GM19324 (cell line): ENCODE data around the gene RNASEH2A.

ENCODE experiments used
- ATAC-seq: cut with Tn5 transposase; IDR thresholded peaks from one replicate; pipeline ENCODE4 v1.9.1; 2021; ENCODE audit warnings: mild to moderate bottlenecking, moderate library complexity; ENCODE audit not compliant: unreplicated experiment, low FRiP score

RNASEH2A gene

GRCh38 chr19:12806242-12807081, at the start of gene RNASEH2A:
Gene RNASEH2A, plus strand, starts transcription at chr19:12806584. Its CDS starts 90 bp downstream, at chr19:12806674.
- peak; percentile 79 for ATAC-seq

- ATAC-seq: no peak
Observed at GRCh38 chr19:12757544-12758274, 48.7 kb upstream of the RNASEH2A start.

- no peak for ATAC-seq
Observed at GRCh38 chr19:12759686-12760085, 46.7 kb upstream of the RNASEH2A start.

GRCh38 chr19:12763100-12763499, 43.3 kb upstream of the RNASEH2A start:
- ATAC-seq: no peak

DNA sequence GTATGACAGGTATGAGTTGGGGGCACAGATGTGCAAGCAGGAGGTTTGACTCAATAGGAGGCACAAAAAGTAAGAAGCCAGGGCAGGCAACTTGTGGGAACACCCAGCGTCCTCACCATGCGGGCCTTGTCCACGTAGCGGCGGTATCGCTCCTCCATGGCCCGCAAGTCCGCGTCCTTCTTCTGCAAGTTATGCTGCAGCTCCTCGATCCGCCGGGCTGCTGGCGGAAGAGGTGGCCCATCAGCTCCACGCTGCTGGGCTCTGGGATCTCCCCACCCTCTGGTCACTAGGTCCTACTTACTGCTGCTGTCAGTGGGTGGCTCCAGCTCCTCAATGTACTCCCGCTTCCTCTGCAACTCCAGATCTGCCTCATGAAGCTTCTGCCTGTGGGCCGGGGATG, 41.7 kb upstream of the RNASEH2A start:
- ATAC-seq: no peak

GRCh38 chr19:12766051-12766521, 40.3 kb upstream of the RNASEH2A start:
- no peak for ATAC-seq

DNA sequence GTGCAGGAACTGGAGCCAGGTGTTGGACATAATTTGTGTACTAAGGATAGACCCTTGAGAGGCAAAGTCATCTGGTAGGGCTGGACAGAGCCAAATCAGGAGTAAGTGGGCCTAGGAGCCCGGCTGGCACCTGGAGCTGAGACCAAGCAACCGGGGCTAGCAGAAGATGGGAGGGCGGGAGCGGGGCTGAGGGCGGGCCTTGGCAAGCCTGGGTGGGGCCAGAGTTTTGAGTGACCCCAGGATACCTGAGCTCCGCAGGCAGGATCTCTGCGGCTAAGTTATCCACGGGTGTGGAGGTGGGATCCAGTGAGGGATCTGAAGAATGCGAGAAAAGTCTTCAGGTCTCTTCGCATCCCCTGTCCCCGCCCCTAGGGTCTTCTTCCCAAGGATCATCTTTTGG, 39.2 kb upstream of the RNASEH2A start:
- ATAC-seq: no peak

- no peak for ATAC-seq
Observed at GRCh38 chr19:12767666-12768065, 38.7 kb upstream of the RNASEH2A start.

GRCh38 chr19:12769689-12770088, 36.7 kb upstream of the RNASEH2A start:
- ATAC-seq: no peak

DNA sequence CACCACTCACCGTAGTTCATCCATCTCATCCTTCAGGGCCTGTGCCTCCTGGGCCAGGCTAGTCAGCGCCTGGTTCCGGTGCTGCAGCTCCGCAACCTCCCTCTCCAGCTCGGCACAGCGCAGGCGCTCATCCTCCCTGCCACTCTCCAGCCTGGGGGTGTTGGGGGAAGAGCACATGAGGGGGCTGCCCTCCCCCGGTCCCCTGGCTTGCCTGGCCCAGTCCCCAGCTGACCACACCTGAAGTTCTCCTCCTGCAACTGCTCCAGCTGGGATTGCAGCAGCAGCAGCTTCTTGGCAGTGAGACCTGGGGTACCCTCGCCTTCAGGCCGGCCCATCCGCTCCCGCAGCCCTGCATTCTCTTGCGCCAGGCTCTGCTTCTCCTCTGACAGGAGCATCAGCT, 35.5 kb upstream of the RNASEH2A start:
- no peak for ATAC-seq

DNA sequence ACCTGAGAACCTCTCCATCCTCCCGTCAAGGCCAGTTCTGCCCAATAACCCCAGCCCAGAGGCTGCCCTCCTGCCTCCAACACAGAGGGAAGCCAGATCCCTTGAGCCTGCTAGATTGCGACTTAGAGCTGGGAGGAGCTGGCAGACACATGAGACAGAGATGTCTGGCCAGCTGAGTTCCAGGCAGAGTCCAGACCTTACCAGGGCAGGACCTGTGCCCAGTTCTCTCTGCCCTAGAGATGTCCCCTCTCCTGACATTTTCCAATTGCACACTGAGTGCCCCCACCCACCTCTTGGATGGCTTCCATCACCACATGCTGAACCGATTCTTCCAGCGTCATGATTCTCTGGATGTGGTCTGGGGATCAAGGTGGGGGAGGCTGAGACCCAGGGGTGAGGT, 34.1 kb upstream of the RNASEH2A start:
- no peak for ATAC-seq

DNA sequence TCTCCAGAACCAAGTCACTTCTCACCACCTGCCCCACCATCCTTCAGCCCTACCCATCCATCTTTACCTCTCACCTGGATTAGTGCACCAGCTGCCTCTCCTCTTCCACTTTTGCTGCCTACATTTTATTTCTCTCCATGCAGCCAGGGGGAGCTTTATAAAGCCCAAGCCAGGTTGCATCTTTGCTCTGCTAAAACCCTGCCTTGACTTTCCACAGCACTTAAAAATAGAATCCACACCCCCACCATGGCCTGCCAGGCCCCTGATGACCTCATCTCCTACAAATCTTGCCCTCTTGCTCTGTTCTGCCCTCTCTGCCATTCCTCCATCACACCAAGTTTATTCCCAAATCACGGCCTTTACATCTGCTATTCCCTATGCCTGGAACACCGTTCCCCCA, 32.8 kb upstream of the RNASEH2A start:
- ATAC-seq: no peak

GRCh38 chr19:12774588-12775555, 31.5 kb upstream of the RNASEH2A start, which contains the start of gene HOOK2:
Gene HOOK2, minus strand, starts transcription at chr19:12775552. Its CDS starts 103 bp downstream, at chr19:12775449.
- no peak for ATAC-seq

DNA sequence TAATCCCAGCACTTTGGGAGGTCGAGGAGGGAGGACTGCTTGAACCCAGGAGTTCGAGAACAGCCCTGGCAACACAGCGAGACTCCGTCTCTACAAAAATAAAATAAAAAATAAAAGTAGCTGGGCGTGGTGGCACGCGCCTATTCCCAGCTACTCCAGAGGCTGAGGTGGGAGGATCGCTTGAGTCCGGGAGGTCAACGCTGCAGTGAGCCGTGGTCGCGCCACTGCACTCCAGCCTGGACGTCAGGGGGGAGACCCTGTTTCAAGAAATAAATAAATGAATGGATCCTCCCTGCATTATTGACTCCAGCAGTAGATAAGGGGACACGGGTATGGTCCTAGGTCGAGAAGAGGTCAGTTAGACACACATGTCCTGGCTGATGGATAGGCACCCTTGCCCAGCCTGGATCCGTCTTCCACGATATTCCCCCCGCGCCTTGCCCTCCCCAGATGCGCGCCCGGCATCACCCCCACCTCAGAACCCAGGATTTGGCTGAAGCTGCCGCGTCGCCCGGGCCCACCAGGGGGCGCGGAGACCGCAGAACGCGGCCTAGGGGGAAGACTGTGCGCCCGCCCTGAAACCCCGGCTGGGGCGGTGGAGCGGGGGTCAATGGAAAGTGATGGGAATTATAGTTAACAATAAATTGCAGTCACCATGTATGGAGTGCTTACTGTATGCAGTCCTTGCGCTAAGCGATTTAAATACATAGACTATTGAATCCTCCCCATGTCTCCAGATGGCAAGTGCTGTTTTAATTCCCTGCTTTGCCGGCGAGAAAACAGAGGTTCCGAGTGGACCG, 29.0 kb upstream of the RNASEH2A start:
- ATAC-seq: peak; percentile 32

- ATAC-seq: no peak
Observed at GRCh38 chr19:12778017-12778904, 28.1 kb upstream of the RNASEH2A start.

GRCh38 chr19:12778905-12779161, 27.6 kb upstream of the RNASEH2A start:
- ATAC-seq: no peak

GRCh38 chr19:12779162-12779993, 27.0 kb upstream of the RNASEH2A start:
- no peak for ATAC-seq

- ATAC-seq: no peak
Observed at GRCh38 chr19:12782174-12782423, 24.3 kb upstream of the RNASEH2A start.
